KOPT-K1 (cell line): ENCODE data around the gene KCNE4.

Experiments
- H3K27ac ChIP-seq: fragments of 200-600 bp; sonication (generic); 2 replicates; pipeline ENCODE4 v1.5.1; 2016; ENCODE audit warnings: antibody characterized with exemption, mild to moderate bottlenecking, low read depth, low read length; ENCODE audit not compliant: poor library complexity, severe bottlenecking
- H3K36me3 ChIP-seq: fragments of 200-600 bp; sonication (generic); 2 replicates; pipeline ENCODE4 v1.5.1; 2017; ENCODE audit warnings: antibody characterized with exemption, mild to moderate bottlenecking, low read length, moderate library complexity; ENCODE audit not compliant: insufficient read depth
- H3K9me3 ChIP-seq: fragments of 200-600 bp; sonication (generic); 2 replicates; pipeline ENCODE4 v1.5.1; 2017; ENCODE audit warnings: antibody characterized with exemption, low read length, mild to moderate bottlenecking; ENCODE audit not compliant: insufficient read depth, poor library complexity, severe bottlenecking

Gene KCNE4

DNA sequence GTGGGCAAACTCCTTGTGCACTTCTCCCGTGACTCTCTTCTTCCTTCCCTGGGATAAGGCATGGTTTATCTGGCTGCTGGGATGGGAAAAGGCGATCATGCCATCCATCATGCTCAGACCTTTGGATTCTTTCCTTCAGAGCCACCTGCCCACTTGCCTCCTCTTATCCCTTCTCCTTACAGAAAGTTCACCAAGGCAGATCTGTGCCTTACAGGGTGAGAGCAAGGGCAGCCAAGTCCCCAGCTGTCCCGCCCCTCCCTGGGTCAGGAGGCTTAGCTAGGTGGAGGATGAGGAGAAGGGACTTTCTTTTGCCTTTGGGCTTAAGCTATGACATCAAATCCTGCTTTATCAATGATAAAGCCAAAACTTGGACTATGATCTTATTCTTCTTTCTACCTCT, 47.6 kb downstream of the KCNE4 start:
- Histone ChIP-seq H3K9me3 (no peaks in the 10 kb centered on the region), H3K27ac (no peak overlapping the region), H3K36me3 (no peaks in the 10 kb centered on the region)

DNA sequence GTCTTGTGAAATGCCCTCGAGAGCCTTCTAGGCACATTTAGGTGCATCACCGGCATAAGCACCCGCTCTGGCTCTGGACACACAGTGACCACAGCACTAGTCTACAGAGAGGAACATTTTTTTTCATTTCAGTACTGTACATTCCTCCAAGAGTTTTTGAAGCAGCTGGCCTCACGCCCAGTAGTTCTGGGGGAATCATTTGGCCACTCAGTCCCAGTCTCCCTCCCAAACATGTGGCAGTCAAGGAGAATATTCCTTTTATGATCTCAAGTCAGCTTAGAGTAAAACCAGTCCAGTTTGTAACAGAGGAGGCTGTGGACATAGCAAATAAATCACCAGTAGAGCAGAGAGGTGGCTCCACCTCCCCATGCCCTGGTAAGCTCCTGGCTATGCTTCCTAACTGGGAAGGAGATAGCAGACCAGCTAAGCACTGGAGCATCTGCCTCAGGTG, 48.1 kb downstream of the KCNE4 start:
- H3K36me3 ChIP-seq, result no peaks in the 10 kb centered on the region
- H3K27ac ChIP-seq, result no peak overlapping the region
- H3K9me3 ChIP-seq, result no peaks in the 10 kb centered on the region

DNA sequence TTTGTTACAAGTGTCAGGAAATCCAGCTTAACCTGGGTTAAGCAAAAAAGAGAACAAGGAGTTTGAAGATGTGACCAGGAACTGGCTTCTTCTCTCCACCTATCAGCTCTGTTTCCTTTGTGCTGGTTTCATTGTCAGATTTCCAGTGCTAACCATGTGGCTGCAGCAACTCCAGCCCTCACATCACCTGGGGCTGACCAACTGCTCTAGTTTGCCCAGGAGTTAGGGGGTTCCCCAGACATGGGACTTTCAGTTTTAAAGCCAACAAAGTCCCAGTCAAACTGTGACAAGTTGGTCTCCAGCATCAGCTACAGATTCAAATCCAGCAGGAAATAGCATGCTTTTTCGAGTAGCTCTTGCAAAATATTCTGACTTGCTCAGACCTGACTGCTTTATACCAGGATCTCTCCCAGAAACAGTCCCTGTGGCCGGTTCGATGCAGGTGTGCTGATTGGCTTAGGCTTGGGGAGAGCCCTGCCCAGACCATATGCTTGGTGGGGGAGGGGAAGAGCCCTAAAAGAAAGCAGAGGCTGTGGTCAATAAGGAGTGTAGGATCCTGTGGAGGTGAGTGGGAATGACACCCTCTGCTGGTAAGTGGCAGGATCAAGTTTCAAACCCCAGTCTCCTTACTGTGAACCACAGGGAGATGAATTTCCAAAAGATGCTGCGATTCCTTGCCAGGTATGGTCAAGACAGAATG, 49.5 kb downstream of the KCNE4 start:
- Histone ChIP-seq H3K9me3 (no peaks in the 10 kb centered on the region), H3K27ac (no peak overlapping the region), H3K36me3 (no peaks in the 10 kb centered on the region)

DNA sequence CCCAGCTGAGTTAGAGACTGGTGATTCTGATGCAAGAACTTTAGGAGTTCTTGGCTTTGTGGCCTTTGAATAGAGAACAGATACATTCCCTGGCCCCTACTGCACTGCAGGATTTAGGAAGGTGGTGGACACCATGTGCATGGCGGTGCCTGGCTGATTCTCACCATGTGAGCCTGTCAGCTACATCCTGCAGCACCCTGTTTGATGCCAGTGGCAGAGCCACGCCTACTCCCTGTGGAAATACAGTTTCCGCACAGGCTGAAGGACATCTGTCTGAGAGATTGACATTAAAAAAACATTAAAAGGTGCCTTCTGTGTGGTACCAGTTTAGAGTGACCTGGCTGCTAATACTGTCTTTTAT, 50.0 kb downstream of the KCNE4 start:
- no peaks in the 10 kb centered on the region for H3K9me3 ChIP-seq
- H3K36me3 ChIP-seq, result no peaks in the 10 kb centered on the region
- H3K27ac ChIP-seq, result no peak overlapping the region

DNA sequence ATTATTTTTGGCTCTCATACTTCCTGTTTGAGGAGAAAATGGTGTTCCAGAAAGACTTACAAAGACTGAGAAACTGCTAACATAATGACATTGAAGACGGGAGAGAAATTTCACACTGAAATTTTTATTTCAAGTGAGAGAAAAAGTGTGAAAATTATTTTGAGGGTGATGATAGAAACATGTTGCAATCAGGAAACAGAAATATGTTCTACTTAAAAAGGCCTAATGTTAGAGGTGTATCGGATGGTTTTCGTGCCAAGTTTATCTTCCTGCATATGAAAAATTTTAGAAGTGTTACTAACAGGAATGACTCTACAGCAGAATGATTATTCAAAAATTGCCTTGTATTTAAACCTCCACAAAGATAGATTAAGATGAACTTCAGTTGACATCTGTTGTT, 50.5 kb downstream of the KCNE4 start:
- no peaks in the 10 kb centered on the region for H3K9me3 ChIP-seq
- no peaks in the 10 kb centered on the region for H3K36me3 ChIP-seq
- no peak overlapping the region for H3K27ac ChIP-seq

DNA sequence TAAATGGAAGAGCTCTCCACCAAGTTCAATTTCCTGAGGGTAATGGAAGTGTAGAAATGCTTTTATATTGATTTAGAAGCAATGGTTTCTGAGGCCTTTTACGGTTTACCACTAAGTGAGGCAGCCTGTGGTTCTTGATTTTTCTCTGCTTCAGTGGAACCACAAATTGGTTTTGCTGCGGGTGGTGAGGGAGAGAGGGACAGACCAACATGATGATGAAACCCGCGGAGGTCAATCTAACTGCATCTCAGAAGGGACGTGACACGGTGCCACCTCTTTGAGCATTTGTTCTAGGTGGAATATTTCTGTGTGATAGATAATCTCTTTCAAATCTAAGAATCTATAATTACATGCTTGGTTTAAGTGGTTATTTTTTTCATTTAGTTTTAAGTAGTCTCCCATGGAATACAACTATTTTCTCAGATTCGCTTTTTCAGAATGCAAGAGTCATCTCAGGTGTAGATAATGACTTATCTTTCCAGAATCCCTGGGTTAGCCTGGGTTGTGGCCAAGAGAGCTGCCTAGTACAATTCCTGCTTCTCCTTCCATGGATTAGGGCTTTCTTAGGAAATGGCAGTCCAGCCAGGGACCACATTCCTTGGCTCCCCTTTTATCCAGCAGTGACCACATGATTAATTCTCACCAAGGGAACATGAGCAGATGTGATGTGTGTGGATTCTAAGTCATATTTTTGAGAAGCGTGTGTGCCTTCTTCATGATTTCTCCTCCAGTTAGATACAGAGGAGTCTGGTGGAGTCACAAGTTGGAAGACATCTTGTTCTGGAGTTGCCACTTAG, 52.5 kb downstream of the KCNE4 start:
- H3K27ac ChIP-seq, result no peak overlapping the region
- H3K9me3 ChIP-seq, result no peaks in the 10 kb centered on the region
- no peaks in the 10 kb centered on the region for H3K36me3 ChIP-seq
